GM10248 (cell line): ENCODE results near the gene TOPBP1.

Experiments
- CTCF ChIA-PET: fragments of 300-600 bp; sonication (Branson Sonifier 250); formaldehyde crosslinking; extraction: SDS; loops from one replicate; lab custom pipeline; 2021; ENCODE audit warnings: antibody characterized with exemption; lab: Yijun Ruan, JAX
- POLR2A ChIA-PET: fragments of 350-650 bp; sonication (Branson Sonifier 250); formaldehyde crosslinking; extraction: SDS; loops from one replicate; lab custom pipeline; 2020; ENCODE audit warnings: antibody characterized with exemption; lab: Yijun Ruan, JAX
- DNase-seq: peaks from one replicate; pipeline ENCODE4 v3.0.0; 2012; ENCODE audit errors: extremely low spot score
- TF ChIP-seq, protein P1 (sequence below): IDR thresholded peaks from 2 replicates; pipeline ENCODE4 v1.5.1; 2012; ENCODE audit warnings: mild to moderate bottlenecking, low read depth; ENCODE audit errors: extremely low read depth, missing control alignments, control extremely low read depth

Gene TOPBP1

DNA sequence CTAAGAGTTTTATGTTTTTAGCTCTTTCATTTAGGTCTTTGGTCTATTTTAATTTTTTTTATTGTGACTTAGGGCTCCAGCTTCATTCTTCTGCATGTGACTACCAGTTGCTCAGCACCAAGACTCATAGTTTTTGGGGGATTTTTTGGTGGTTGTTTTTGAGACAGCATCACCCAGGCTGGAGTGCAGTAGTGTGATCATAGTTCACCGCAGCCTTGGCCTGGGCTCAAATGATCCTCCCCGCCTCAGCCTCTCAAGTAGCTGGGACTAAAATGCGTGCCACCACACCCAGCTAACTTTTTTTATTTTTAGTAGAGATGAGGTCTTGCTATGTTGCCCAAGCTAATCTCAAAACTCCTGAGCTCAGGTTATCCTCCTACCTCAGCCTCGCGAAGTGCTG lies 68.9 kb downstream of the TOPBP1 start:
- TF ChIP-seq, protein P1, sequence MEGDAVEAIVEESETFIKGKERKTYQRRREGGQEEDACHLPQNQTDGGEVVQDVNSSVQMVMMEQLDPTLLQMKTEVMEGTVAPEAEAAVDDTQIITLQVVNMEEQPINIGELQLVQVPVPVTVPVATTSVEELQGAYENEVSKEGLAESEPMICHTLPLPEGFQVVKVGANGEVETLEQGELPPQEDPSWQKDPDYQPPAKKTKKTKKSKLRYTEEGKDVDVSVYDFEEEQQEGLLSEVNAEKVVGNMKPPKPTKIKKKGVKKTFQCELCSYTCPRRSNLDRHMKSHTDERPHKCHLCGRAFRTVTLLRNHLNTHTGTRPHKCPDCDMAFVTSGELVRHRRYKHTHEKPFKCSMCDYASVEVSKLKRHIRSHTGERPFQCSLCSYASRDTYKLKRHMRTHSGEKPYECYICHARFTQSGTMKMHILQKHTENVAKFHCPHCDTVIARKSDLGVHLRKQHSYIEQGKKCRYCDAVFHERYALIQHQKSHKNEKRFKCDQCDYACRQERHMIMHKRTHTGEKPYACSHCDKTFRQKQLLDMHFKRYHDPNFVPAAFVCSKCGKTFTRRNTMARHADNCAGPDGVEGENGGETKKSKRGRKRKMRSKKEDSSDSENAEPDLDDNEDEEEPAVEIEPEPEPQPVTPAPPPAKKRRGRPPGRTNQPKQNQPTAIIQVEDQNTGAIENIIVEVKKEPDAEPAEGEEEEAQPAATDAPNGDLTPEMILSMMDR: no peak
- POLR2A ChIA-PET: no interaction called here
- no peak for DNase-seq
- CTCF ChIA-PET: interaction anchor here (1.0 to 1.3 kb wide), 3 partner anchors 15 to 169 kb away, joined by 4 to 6 read pairs (median 4); partner anchors contain the start of gene CDV3

- CTCF ChIA-PET: no interaction called here
- no peak for DNase-seq
- POLR2A ChIA-PET: interaction anchor here (0.7 kb wide), 1 partner anchor 143 kb away, joined by 12 read pairs; no protein-coding TSS in a partner anchor
- TF ChIP-seq, protein P1: no peak
These were observed 70.4 kb downstream of the TOPBP1 start for GRCh38 chr3:133591271-133591742.

DNA sequence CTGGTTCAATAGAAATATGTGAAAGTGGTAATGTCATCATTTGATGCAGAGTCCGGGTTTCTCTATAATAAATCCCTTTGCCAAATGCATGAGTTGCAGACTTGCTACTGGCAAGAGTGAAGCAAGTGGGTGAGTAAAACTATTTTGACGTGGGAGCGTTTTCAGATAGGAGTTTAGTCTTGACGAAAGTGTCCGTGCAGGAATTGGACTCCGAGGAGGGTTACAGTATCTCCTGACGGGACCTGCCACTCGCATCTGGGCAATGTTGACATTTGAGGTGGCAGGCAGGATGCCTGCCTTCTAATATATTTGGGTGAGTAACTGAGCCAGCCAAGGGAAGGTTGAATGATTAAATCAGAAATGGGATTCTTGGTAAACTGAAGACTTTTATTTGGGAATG lies 72.2 kb downstream of the TOPBP1 start:
- POLR2A ChIA-PET: no interaction called here
- DNase-seq: no peak
- CTCF ChIA-PET: interaction anchor here (2.7 kb wide), 1 partner anchor 11 kb away, joined by 20 read pairs; no protein-coding TSS in a partner anchor

GRCh38 chr3:133588784-133589465 lies 72.8 kb downstream of the TOPBP1 start:
- no peak for DNase-seq
- ChIA-PET POLR2A (interaction anchor here (0.6 to 1.5 kb wide), 2 partner anchors 15 to 165 kb away, joined by 3 to 9 read pairs; no protein-coding TSS in a partner anchor), CTCF (interaction anchor here (1.5 to 2.7 kb wide), 2 partner anchors 9 to 11 kb away, joined by 4 to 20 read pairs; no protein-coding TSS in a partner anchor)
- TF ChIP-seq, protein P1: no peak

More for the DNA sequence above, 72.2 kb downstream of the TOPBP1 start:
- TF ChIP-seq, protein P1: no peak

DNA sequence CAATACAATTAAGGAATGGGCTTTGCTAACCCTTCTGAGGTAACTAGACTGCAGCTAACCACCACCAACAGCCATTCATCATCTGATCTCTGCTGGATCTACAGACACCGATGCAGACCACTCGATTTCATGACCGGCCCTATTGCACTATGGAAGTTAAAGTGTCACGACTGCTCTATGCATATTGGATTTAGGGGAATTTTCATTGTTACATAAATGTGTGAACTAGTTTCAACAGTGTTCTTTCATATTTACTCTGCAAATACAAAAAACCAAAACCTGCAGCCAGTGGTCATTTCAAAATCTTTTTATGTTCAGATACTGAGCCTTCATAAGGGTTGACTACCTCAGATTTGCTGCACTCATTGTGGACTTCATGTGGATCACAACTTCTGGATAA lies 73.7 kb downstream of the TOPBP1 start:
- TF ChIP-seq, protein P1: no peak
- DNase-seq: no peak
- POLR2A ChIA-PET: interaction anchor here (1.5 kb wide), 1 partner anchor 14 kb away, joined by 3 read pairs; no protein-coding TSS in a partner anchor
- CTCF ChIA-PET: interaction anchor here (1.5 to 2.7 kb wide), 3 partner anchors 9 to 83 kb away, joined by 3 to 20 read pairs (median 4); no protein-coding TSS in a partner anchor

DNA sequence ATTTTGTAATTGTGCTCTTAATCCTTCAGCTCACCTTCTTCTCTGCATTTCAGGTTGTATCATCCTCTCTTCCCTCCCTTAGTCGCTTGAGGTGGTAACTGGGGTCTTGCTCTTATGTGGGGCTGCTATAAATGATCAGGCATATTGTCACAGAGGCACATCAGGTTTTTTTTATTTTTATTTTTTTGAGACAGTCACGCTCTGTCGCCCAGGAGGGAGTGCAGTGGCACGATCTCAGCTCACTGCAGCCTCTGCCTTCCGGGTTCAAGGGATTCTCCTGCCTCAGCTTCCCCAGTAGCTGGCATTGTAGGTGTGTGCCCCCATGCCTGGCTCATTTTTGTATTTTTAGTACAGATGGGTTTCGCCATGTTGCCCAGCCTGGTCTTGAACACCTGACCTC lies 78.3 kb downstream of the TOPBP1 start:
- ChIA-PET POLR2A (no interaction called here), CTCF (no interaction called here)
- DNase-seq: no peak
- TF ChIP-seq, protein P1: no peak
